Hepatocyte (in vitro differentiated cells): ENCODE results near the gene RTL1. TPM values are rescaled to one million over a fixed set of nuclear protein-coding genes. Genes with fewer than 3 reads are reported as not detected.

Source experiments
- DNase-seq: peaks from one replicate; pipeline ENCODE4 v3.0.0-alpha.2; 2016; ENCODE audit warnings: low spot score
- H2AFZ ChIP-seq: fragments of 200-600 bp; sonication (generic); 2 replicates; pipeline ENCODE4 v1.6.0; 2016; ENCODE audit warnings: antibody characterized with exemption, mild to moderate bottlenecking
- H3K27ac ChIP-seq: fragments of 200-600 bp; sonication (generic); 2 replicates; pipeline ENCODE4 v1.5.1; 2016; ENCODE audit warnings: mild to moderate bottlenecking
- H3K27me3 ChIP-seq: fragments of 200-600 bp; sonication (generic); 2 replicates; pipeline ENCODE4 v1.6.1; 2016
- H3K36me3 ChIP-seq: fragments of 200-600 bp; sonication (generic); replicated peaks from 2 replicates; pipeline ENCODE4 v1.5.1; 2016; ENCODE audit warnings: low read depth; ENCODE audit not compliant: insufficient read depth
- H3K4me1 ChIP-seq: fragments of 200-600 bp; sonication (generic); 2 replicates; pipeline ENCODE4 v1.5.1; 2016; ENCODE audit warnings: mild to moderate bottlenecking, moderate library complexity; ENCODE audit not compliant: insufficient read depth
- H3K4me2 ChIP-seq: fragments of 200-600 bp; sonication (generic); 2 replicates; pipeline ENCODE4 v1.6.0; 2016
- H3K4me3 ChIP-seq: fragments of 200-600 bp; sonication (generic); 2 replicates; pipeline ENCODE4 v1.5.1; 2016; ENCODE audit warnings: mild to moderate bottlenecking
- H3K79me2 ChIP-seq: fragments of 200-600 bp; sonication (generic); 2 replicates; pipeline ENCODE4 v1.6.0; 2017; ENCODE audit warnings: mild to moderate bottlenecking
- H3K9me2 ChIP-seq: fragments of 200-600 bp; sonication (generic); replicated peaks from 2 replicates; pipeline ENCODE4 v1.6.0; 2017; ENCODE audit warnings: mild to moderate bottlenecking; ENCODE audit not compliant: insufficient read depth
- H3K9me3 ChIP-seq: fragments of 200-600 bp; sonication (generic); 2 replicates; pipeline ENCODE4 v1.5.1; 2016; ENCODE audit warnings: low read depth, mild to moderate bottlenecking
- H4K20me1 ChIP-seq: fragments of 200-600 bp; sonication (generic); 2 replicates; pipeline ENCODE4 v1.6.0; 2016; ENCODE audit warnings: mild to moderate bottlenecking; ENCODE audit not compliant: insufficient read depth, poor library complexity, severe bottlenecking
- EZH2 ChIP-seq: fragments of 200-600 bp; sonication (generic); IDR thresholded peaks from 2 replicates; pipeline ENCODE4 v1.6.1; 2016; ENCODE audit warnings: antibody characterized with exemption, mild to moderate bottlenecking, borderline replicate concordance
- EZH2phosphoT487 ChIP-seq: fragments of 200-600 bp; sonication (generic); IDR thresholded peaks from one replicate; pipeline ENCODE4 v1.6.1; 2018; ENCODE audit warnings: antibody characterized with exemption, mild to moderate bottlenecking, low read depth, moderate library complexity; ENCODE audit not compliant: unreplicated experiment, severe bottlenecking
- WGBS: methylation state at CpG from one replicate; pipeline ENCODE4 v1.1.6; 2016; ENCODE audit warnings: low lambda C conversion rate; ENCODE audit errors: missing lambda C conversion rate; 5-methylcytosine and 5-hydroxymethylcytosine counted together
- polyA plus RNA-seq: library from polyadenylated mRNA; unstranded; fragments of >200 nt; fragmentation: Nextera tagmentation; extraction: Ambion mirVana; gene quantifications from 2 replicates; pipeline ENCODE4 v1.2.1, GENCODE V29; 2016
- total RNA-seq: library from RNA; depleted of rRNA; stranded (reverse); fragments of >200 nt; gene quantifications from 2 replicates; pipeline ENCODE4 v1.2.3, GENCODE V29; 2014
- TF ChIP-seq, protein P1 (sequence below): fragments of 200-600 bp; sonication (generic); IDR thresholded peaks from 2 replicates; pipeline ENCODE4 v1.5.1; 2016; ENCODE audit warnings: antibody characterized with exemption, mild to moderate bottlenecking; ENCODE audit not compliant: poor library complexity

Gene RTL1
- total and polyA plus RNA-seq, 2 experiments from 2014 or later, result 1.4 to 2.6 TPM

DNA sequence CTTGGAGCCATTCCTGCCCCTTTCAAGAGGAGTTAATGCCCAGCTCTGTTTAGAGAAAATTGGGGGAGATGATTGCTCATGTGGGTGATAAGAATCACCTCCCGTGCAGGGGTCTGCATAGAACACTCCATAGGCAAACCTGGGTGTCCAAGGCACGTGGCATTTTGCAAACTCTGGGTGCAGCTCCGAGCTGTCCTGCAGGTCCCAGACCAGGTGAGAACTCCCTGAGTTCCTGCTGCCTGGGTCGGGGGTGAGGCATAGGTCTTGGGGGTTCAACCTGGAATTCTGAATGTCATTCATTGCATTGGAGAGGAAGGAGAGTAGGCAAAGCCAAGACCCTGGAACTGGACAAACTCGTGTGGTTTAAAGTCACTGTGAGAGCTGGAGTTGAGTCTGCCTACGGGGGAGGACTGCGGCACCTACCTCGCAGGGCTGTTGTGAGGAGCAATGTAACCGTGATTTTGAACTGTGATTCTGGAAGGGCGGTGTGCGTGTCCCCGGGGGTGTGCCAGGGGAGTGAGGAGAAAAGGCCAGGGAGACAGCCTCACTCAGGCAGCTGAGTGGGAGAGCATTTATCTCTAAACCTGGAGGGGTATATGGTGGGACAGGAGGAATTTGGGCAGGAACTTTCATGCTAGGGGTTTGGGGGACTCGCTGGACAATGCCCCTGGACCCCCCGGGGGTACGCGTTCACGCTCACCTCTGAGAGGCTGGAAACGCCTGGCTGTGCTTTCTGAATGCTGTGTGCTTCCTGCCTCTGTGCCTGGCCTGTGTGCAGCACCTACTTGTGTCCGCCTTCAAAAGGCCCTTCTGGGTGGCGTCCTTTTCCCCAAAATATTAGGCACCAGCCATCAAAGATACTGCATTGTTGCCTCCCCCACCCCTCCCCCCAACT is 47.2 kb downstream of the RTL1 start:
- TF ChIP-seq EZH2, result no peak
- TF ChIP-seq, protein P1, sequence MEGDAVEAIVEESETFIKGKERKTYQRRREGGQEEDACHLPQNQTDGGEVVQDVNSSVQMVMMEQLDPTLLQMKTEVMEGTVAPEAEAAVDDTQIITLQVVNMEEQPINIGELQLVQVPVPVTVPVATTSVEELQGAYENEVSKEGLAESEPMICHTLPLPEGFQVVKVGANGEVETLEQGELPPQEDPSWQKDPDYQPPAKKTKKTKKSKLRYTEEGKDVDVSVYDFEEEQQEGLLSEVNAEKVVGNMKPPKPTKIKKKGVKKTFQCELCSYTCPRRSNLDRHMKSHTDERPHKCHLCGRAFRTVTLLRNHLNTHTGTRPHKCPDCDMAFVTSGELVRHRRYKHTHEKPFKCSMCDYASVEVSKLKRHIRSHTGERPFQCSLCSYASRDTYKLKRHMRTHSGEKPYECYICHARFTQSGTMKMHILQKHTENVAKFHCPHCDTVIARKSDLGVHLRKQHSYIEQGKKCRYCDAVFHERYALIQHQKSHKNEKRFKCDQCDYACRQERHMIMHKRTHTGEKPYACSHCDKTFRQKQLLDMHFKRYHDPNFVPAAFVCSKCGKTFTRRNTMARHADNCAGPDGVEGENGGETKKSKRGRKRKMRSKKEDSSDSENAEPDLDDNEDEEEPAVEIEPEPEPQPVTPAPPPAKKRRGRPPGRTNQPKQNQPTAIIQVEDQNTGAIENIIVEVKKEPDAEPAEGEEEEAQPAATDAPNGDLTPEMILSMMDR, result no peak
- TF ChIP-seq EZH2phosphoT487, result no peak
- H3K36me3 ChIP-seq, result no peaks in the 10 kb centered on the region
- no peaks in the 10 kb centered on the region for H4K20me1 ChIP-seq
- H3K4me1 ChIP-seq, result no peaks in the 10 kb centered on the region
- no peaks in the 10 kb centered on the region for H3K9me2 ChIP-seq
- H3K9me3 ChIP-seq, result no peaks in the 10 kb centered on the region
- no peak overlapping the region for H2AFZ ChIP-seq
- no peak overlapping the region for H3K4me2 ChIP-seq
- no peaks in the 10 kb centered on the region for H3K27me3 ChIP-seq
- 94% methylated on average over 20 of the region's 20 CpGs for WGBS
- H3K4me3 ChIP-seq, result no peak overlapping the region
- no peak overlapping the region for H3K27ac ChIP-seq
- DNase-seq, result no peak
- H3K79me2 ChIP-seq, result no peaks in the 10 kb centered on the region

DNA sequence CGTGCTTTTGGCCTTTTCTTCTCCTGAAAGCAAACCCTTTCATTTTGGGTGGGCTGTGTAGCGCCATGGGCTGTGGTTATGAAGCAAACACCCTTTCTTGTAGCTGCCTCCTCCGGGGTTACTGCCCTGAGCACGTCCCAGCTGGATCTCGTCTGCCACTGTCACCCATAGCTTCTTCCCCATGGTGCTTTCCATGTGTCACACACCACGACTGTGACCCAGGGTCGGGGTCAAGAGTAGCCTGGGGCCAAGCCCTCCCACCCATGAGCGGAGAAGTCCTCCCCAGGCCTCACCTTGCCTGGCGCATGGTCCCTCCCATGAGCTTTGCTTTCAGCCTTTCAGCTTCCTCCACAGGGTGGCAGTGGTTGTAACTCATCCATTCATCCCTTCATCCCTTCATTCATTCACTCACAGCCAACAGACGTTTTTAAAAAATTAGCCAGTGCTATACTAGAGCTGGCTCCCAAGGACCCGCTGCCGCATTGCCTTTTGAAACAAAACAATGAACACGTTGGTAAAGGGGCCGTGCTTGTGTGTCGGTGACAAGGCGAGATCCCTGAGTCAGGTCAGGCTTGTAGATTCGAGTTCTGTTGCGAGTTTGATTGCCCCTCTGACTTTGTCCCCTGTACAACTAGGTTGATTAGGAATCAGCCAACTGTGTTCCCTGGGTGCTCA is 48.1 kb downstream of the RTL1 start:
- Histone ChIP-seq H3K4me1 (no peaks in the 10 kb centered on the region), H3K27ac (no peak overlapping the region), H3K36me3 (no peaks in the 10 kb centered on the region), H3K4me2 (no peak overlapping the region), H3K4me3 (no peak overlapping the region), H2AFZ (no peak overlapping the region), H3K9me3 (no peaks in the 10 kb centered on the region), H3K9me2 (no peaks in the 10 kb centered on the region), H3K79me2 (no peaks in the 10 kb centered on the region), H3K27me3 (no peaks in the 10 kb centered on the region), H4K20me1 (no peaks in the 10 kb centered on the region)
- no peak for DNase-seq
- TF ChIP-seq, protein P1, result no peak
- TF ChIP-seq EZH2phosphoT487 (no peak), EZH2 (no peak)
- 88% methylated on average over 18 of the region's 18 CpGs for WGBS

DNA sequence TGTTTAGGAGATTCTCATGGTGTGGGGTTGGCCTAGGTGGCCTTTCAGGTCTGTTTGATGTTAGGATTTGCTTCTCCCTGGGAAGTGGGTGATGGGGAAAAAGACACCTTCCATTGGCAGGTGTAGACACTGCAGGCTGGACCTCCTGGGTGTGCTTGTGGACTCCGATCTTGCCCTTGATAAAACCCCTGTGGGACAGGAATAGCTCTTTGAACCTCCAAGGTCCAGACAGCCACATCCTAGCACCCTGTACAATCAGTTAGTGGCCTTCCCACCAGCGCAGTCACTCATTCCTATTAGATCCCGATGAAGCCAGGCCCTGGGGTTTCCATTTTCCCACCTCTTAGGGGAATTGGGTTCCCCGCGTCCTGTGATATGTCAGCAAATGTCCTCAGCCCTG is 49.1 kb downstream of the RTL1 start:
- no peaks in the 10 kb centered on the region for H3K36me3 ChIP-seq
- H4K20me1 ChIP-seq, result no peaks in the 10 kb centered on the region
- no peak overlapping the region for H3K4me3 ChIP-seq
- no peak overlapping the region for H3K4me2 ChIP-seq
- H2AFZ ChIP-seq, result no peak overlapping the region
- H3K27ac ChIP-seq, result no peak overlapping the region
- no peaks in the 10 kb centered on the region for H3K4me1 ChIP-seq
- no peaks in the 10 kb centered on the region for H3K27me3 ChIP-seq
- no peaks in the 10 kb centered on the region for H3K79me2 ChIP-seq
- 100% methylated on average over 5 of the region's 5 CpGs for WGBS
- no peak for DNase-seq
- H3K9me3 ChIP-seq, result no peaks in the 10 kb centered on the region
- no peaks in the 10 kb centered on the region for H3K9me2 ChIP-seq
- no peak for TF ChIP-seq EZH2phosphoT487
- TF ChIP-seq, protein P1, result no peak
- no peak for TF ChIP-seq EZH2
